GM21381 (cell line): Measurements from ENCODE around the gene CD83.
"Not testable (repeated sequence)": the region's sequence is repeated elsewhere in the genome, so short reads cannot be mapped to it uniquely, and the experiment has no call there.

Experiments used
- ATAC-seq: cut with Tn5 transposase; IDR thresholded peaks from one replicate; pipeline ENCODE4 v1.9.1; 2021; ENCODE audit warnings: mild to moderate bottlenecking, moderate library complexity; ENCODE audit not compliant: unreplicated experiment

Gene CD83

GRCh38 chr6:14146506-14147096, 29.0 kb downstream of the CD83 start:
- no peak for ATAC-seq

- ATAC-seq, result no peak
These were observed 30.3 kb downstream of the CD83 start for GRCh38 chr6:14147891-14148290.

- no peak for ATAC-seq
These were observed 30.9 kb downstream of the CD83 start for GRCh38 chr6:14148471-14148870.

GRCh38 chr6:14149053-14149738, 31.6 kb downstream of the CD83 start:
- no peak for ATAC-seq

GRCh38 chr6:14149739-14150130, 32.2 kb downstream of the CD83 start:
- no peak for ATAC-seq

GRCh38 chr6:14151300-14151699, 33.7 kb downstream of the CD83 start:
- ATAC-seq, result not testable (repeated sequence)

- no peak for ATAC-seq
These were observed 34.2 kb downstream of the CD83 start for GRCh38 chr6:14151773-14152172.

GRCh38 chr6:14153228-14153627, 35.7 kb downstream of the CD83 start:
- no peak for ATAC-seq

GRCh38 chr6:14159090-14159489, 41.5 kb downstream of the CD83 start:
- ATAC-seq, result no peak

- no peak for ATAC-seq
These were observed 45.3 kb downstream of the CD83 start for GRCh38 chr6:14162826-14163225.

GRCh38 chr6:14165091-14165490, 47.5 kb downstream of the CD83 start:
- no peak for ATAC-seq

- ATAC-seq, result no peak
These were observed 49.3 kb downstream of the CD83 start for GRCh38 chr6:14166839-14167238.

GRCh38 chr6:14170128-14170527, 52.6 kb downstream of the CD83 start:
- ATAC-seq, result no peak

GRCh38 chr6:14172562-14172961, 55.0 kb downstream of the CD83 start:
- ATAC-seq, result no peak

GRCh38 chr6:14174226-14174625, 56.7 kb downstream of the CD83 start:
- ATAC-seq, result no peak

GRCh38 chr6:14174996-14175395, 57.4 kb downstream of the CD83 start:
- no peak for ATAC-seq

- ATAC-seq, result no peak
These were observed 58.9 kb downstream of the CD83 start for GRCh38 chr6:14176429-14176828.

- no peak for ATAC-seq
These were observed 60.0 kb downstream of the CD83 start for GRCh38 chr6:14177413-14178082.

GRCh38 chr6:14178083-14178445, 60.5 kb downstream of the CD83 start:
- no peak for ATAC-seq

GRCh38 chr6:14180609-14181008, 63.0 kb downstream of the CD83 start:
- ATAC-seq, result no peak

GRCh38 chr6:14182916-14183315, 65.3 kb downstream of the CD83 start:
- ATAC-seq, result no peak
